Endothelial cell of umbilical vein (primary cell): ENCODE results near the gene AIM2. TPM values are rescaled to one million over a fixed set of nuclear protein-coding genes. Genes with fewer than 3 reads are reported as not detected.

Experiments
- BruUV-seq: library from RNA; stranded (reverse); fragments of 400-500 nt; replicated peaks from 2 replicates; lab custom pipeline; 2021; lab: Mats Ljungman, UMichigan
- CTCF ChIA-PET: fragments of 300-600, 350-600 bp; sonication (Branson Sonifier 250); formaldehyde crosslinking; loops from one replicate; lab custom pipeline; 2021; ENCODE audit warnings: antibody characterized with exemption, inconsistent platforms; lab: Charles Lee
- POLR2A ChIA-PET: fragments of 300-600, 350-600 bp; sonication (Branson Sonifier 250); formaldehyde crosslinking; loops from one replicate; lab custom pipeline; 2021; ENCODE audit warnings: antibody characterized with exemption, inconsistent platforms; lab: Charles Lee
- DNase-seq: peaks from one replicate; pipeline ENCODE4 v3.0.0-alpha.2; 2011; ENCODE audit warnings: low read depth, low spot score
- FAIRE-seq: peaks from 2 replicates; lab custom pipeline; 2011; peaks lifted over from hg19 to GRCh38; lab: Jason Lieb, UNC
- H2AFZ ChIP-seq: 2 replicates; pipeline ENCODE4 v1.6.0; 2012; ENCODE audit warnings: low read depth, low read length, control low read depth, inconsistent platforms
- H3K27ac ChIP-seq: 2 replicates; pipeline ENCODE4 v1.5.1; 2011; ENCODE audit warnings: low read depth, mild to moderate bottlenecking, control low read depth, low read length, moderate library complexity; ENCODE audit not compliant: insufficient read depth
- H3K27me3 ChIP-seq, 2 experiments: 2 replicates each; pipeline versions ENCODE4 v1.6.0 to v1.6.1; 2011; ENCODE audit warnings: low read length in 2 of 2, mixed read lengths in 1 of 2; ENCODE audit not compliant: control insufficient read depth in 2 of 2, insufficient read depth in 2 of 2
- H3K36me3 ChIP-seq, 2 experiments: 2 replicates in 1 of 2; 3 replicates in 1 of 2; pipeline ENCODE4 v1.5.1; 2011; ENCODE audit warnings: low read length in 2 of 2, mild to moderate bottlenecking in 1 of 2, moderate library complexity in 1 of 2; ENCODE audit not compliant: control insufficient read depth in 2 of 2, insufficient read depth in 2 of 2; ENCODE audit errors: extremely low read depth in 1 of 2
- H3K4me1 ChIP-seq: 3 replicates; pipeline ENCODE4 v1.5.1; 2011; ENCODE audit warnings: mild to moderate bottlenecking, low read length; ENCODE audit not compliant: control insufficient read depth, insufficient read depth; ENCODE audit errors: extremely low read depth
- H3K4me2 ChIP-seq: 2 replicates; pipeline ENCODE4 v1.6.1; 2011; ENCODE audit warnings: low read length, control low read depth, mixed read lengths; ENCODE audit not compliant: insufficient read depth
- H3K4me3 ChIP-seq, 3 experiments: fragments of 200-600 bp in 1 of 3; sonication (generic), shearing (Covaris generic) in 1 of 3; replicated peaks in 1 of 3; 2 replicates each; pipeline ENCODE4 v1.5.1; 2011 to 2016; ENCODE audit warnings: control low read depth in 3 of 3, low read length in 3 of 3, mild to moderate bottlenecking in 2 of 3, inconsistent platforms in 1 of 3, low read depth in 1 of 3, moderate library complexity in 1 of 3; ENCODE audit not compliant: insufficient read depth in 1 of 3
- H3K79me2 ChIP-seq: 2 replicates; pipeline ENCODE4 v1.6.0; 2012; ENCODE audit warnings: low read length, inconsistent platforms; ENCODE audit not compliant: control insufficient read depth, insufficient read depth
- H3K9ac ChIP-seq: replicated peaks from 2 replicates; pipeline ENCODE3; 2011; ENCODE audit warnings: low read length, control low read depth; ENCODE audit not compliant: insufficient read depth; ENCODE audit errors: extremely low read depth
- H3K9me1 ChIP-seq: replicated peaks from 3 replicates; pipeline ENCODE4 v1.6.0; 2011; ENCODE audit warnings: mild to moderate bottlenecking, low read length; ENCODE audit not compliant: control insufficient read depth, insufficient read depth; ENCODE audit errors: extremely low read depth
- H3K9me3 ChIP-seq: replicated peaks from 2 replicates; pipeline ENCODE4 v1.5.1; 2012; ENCODE audit warnings: low read length, inconsistent platforms; ENCODE audit not compliant: control insufficient read depth, insufficient read depth
- H4K20me1 ChIP-seq: replicated peaks from 2 replicates; pipeline ENCODE3; 2011; ENCODE audit warnings: mild to moderate bottlenecking, low read length; ENCODE audit not compliant: control insufficient read depth, insufficient read depth; ENCODE audit errors: extremely low read depth
- EZH2 ChIP-seq: IDR thresholded peaks from 2 replicates; pipeline ENCODE4 v1.6.1; 2012; ENCODE audit warnings: borderline replicate concordance, low read depth, mild to moderate bottlenecking, moderate library complexity, low read length, inconsistent platforms; ENCODE audit not compliant: severe bottlenecking
- FOS ChIP-seq: IDR thresholded peaks from 2 replicates; pipeline ENCODE4 v1.6.1; 2011; ENCODE audit warnings: mild to moderate bottlenecking, low read length, moderate library complexity, borderline replicate concordance; ENCODE audit not compliant: insufficient read depth
- JUN ChIP-seq: IDR thresholded peaks from 2 replicates; pipeline ENCODE4 v1.6.1; 2011; ENCODE audit warnings: borderline replicate concordance, low read depth; ENCODE audit not compliant: insufficient read length, insufficient read depth
- MYC ChIP-seq: IDR thresholded peaks from one replicate; pipeline ENCODE4 v1.6.1; 2011; ENCODE audit warnings: mild to moderate bottlenecking, low read depth, low read length
- POLR2A ChIP-seq: IDR thresholded peaks from 2 replicates; pipeline ENCODE4 v1.6.1; 2012; ENCODE audit warnings: low read depth, mild to moderate bottlenecking, control low read depth, low read length
- dilution Hi-C: fragments of 300-500 bp; cut with MboI; formaldehyde crosslinking; loops from one replicate; pipeline ENCODE4 v1.15.0; 2019; ENCODE audit warnings: low sequenced_read_pairs; ENCODE audit not compliant: extremely low pct_ligation_motif_present
- intact Hi-C: fragments of 100-400 bp; cut with micrococcal nuclease; formaldehyde crosslinking; loops from one replicate; pipeline ENCODE4 v1.10.0; 2022
- polyA plus RNA-seq, 4 experiments: library from polyadenylated mRNA; depleted of rRNA in 3 of 4; stranded (reverse) in 3 of 4; unstranded in 1 of 4; fragments of >200 nt; gene quantifications; 2 replicates each; pipeline versions ENCODE4 v1.2.1 to v1.2.3, GENCODE V29; 2011 to 2012; ENCODE audit warnings: missing spikeins in 1 of 4
- total RNA-seq: library from RNA; stranded (reverse); gene quantifications from 2 replicates; pipeline ENCODE4 v1.2.3, GENCODE V29; 2021
- TF ChIP-seq, protein P1 (sequence below), 2 donors: IDR thresholded peaks; 1 replicate in 1 of 2; 2 replicates in 1 of 2; pipeline ENCODE4 v1.5.1; 2011; ENCODE audit warnings: low read length in 2 of 2, mild to moderate bottlenecking in 2 of 2, moderate library complexity in 2 of 2, control low read depth in 1 of 2, inconsistent platforms in 1 of 2, low read depth in 1 of 2; ENCODE audit not compliant: insufficient read depth in 1 of 2; ENCODE audit errors: extremely low read depth in 1 of 2
- TF ChIP-seq, protein P2 (sequence below): IDR thresholded peaks from 2 replicates; pipeline ENCODE4 v1.6.1; 2011; ENCODE audit not compliant: insufficient read depth, insufficient read length

AIM2 gene
- total and polyA plus RNA-seq, 2 donors (not counting 3 experiments of a cell fraction or from before 2014, with no cell fraction given) = not detected

DNA sequence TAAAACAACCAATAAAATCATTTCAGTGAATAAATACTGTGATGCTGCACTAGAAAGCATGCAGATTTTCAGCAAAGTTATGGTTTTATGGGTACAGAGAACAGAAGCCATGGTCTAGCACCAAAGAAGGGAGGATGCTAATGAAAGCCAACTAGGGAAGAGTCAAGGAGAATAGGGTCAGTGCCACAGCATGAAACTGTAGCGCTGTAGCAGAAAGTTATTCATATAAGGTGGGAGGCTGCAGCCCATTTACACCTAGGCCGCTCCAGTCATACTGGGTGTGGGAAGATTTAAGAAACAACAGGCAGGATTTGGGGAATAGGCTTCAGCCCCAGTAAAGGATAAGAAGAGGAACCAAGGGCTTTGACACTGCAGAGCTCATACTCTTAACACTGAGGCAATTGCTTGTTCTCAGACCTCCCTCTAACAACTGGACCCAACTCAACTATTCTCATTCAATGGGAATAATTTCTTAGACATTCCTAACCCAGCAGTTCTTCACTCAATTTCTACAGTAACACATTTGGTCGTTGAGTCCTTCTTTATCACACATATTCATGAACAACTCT is 62.5 kb downstream of the AIM2 start:
- FAIRE-seq = no peak
- dilution Hi-C loops = no loop called here
- intact Hi-C loops = loop anchor here (5.0 to 10.0 kb wide), 2 partner anchors 581 to 908 kb away; no protein-coding TSS in a partner anchor

DNA sequence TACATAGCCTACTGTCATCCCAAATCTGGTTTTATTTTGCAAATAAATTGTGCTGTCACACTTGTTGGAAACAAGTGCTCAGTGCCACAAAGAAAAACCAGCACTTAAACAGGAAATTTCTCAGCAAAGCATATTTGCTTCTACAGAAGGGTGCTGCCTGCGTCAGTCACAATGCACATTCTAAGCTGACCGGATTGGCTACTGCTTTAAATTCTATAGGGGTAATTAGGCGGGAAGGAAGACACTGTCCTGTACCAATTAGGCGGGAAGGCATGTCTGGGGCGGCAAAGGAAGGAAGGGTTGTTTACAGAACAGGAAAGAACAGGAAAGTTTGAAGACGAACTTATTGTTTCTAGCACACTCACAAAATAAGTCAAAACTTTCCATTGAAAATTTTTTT is 64.1 kb downstream of the AIM2 start:
- Histone ChIP-seq H3K27ac (peak overlapping the region; percentile 56), H3K9me1 (no peaks in the 10 kb centered on the region), H3K27me3 (no peaks in the 10 kb centered on the region), H2AFZ (no peak overlapping the region), H3K4me2 (peak overlapping the region; percentile 99), H3K9me3 (no peaks in the 10 kb centered on the region), H4K20me1 (no peaks in the 10 kb centered on the region), H3K4me3 (peak overlapping the region; percentile 56 to 99 (median 99)), H3K4me1 (peaks cover 59% of the 10 kb centered on the region), H3K9ac (peak overlapping the region; percentile 99), H3K79me2 (peaks cover 63% of the 10 kb centered on the region), H3K36me3 (peaks cover 9 to 11% of the 10 kb centered on the region in 2 experiments)
- DNase-seq = peak; percentile 76
- CTCF ChIA-PET = no interaction called here
- intact Hi-C loops (loop anchor here (5.0 to 10.0 kb wide), 2 partner anchors 582 to 910 kb away; no protein-coding TSS in a partner anchor), dilution Hi-C loops (no loop called here)
- no TSS peak for BruUV-seq
- TF ChIP-seq, protein P1, sequence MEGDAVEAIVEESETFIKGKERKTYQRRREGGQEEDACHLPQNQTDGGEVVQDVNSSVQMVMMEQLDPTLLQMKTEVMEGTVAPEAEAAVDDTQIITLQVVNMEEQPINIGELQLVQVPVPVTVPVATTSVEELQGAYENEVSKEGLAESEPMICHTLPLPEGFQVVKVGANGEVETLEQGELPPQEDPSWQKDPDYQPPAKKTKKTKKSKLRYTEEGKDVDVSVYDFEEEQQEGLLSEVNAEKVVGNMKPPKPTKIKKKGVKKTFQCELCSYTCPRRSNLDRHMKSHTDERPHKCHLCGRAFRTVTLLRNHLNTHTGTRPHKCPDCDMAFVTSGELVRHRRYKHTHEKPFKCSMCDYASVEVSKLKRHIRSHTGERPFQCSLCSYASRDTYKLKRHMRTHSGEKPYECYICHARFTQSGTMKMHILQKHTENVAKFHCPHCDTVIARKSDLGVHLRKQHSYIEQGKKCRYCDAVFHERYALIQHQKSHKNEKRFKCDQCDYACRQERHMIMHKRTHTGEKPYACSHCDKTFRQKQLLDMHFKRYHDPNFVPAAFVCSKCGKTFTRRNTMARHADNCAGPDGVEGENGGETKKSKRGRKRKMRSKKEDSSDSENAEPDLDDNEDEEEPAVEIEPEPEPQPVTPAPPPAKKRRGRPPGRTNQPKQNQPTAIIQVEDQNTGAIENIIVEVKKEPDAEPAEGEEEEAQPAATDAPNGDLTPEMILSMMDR (IDR thresholded peaks at IDR 0.05; ENCODE audit: extremely low read depth in 1 of 2, insufficient read depth in 1 of 2, low read depth in 1 of 2, low read length in 2 of 2) = no peak
- TF ChIP-seq, protein P2, sequence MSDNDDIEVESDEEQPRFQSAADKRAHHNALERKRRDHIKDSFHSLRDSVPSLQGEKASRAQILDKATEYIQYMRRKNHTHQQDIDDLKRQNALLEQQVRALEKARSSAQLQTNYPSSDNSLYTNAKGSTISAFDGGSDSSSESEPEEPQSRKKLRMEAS = peak; percentile 6
- peak; percentile 87 for FAIRE-seq
- POLR2A ChIA-PET = no interaction called here

More for the DNA sequence above, 62.5 kb downstream of the AIM2 start:
- BruUV-seq = no TSS peak
- peaks cover 14 to 25% of the 10 kb centered on the region in 2 experiments for H3K36me3 ChIP-seq
- no peak overlapping the region for H3K4me3 ChIP-seq
- H3K79me2 ChIP-seq = peaks cover 76% of the 10 kb centered on the region
- POLR2A ChIA-PET = no interaction called here
- CTCF ChIA-PET = no interaction called here
- H3K27ac ChIP-seq = no peak overlapping the region
- peaks cover 57% of the 10 kb centered on the region for H3K4me1 ChIP-seq
- no peak for TF ChIP-seq EZH2
- no peak for TF ChIP-seq MYC
- TF ChIP-seq JUN = no peak
- TF ChIP-seq FOS = no peak
- TF ChIP-seq POLR2A = peak; percentile 33
- no peak for DNase-seq
- H3K27me3 ChIP-seq = no peaks in the 10 kb centered on the region
- no peaks in the 10 kb centered on the region for H3K9me3 ChIP-seq
- H2AFZ ChIP-seq = no peak overlapping the region
- H4K20me1 ChIP-seq = no peaks in the 10 kb centered on the region
- peak overlapping the region; percentile 8 for H3K4me2 ChIP-seq
- H3K9me1 ChIP-seq = no peaks in the 10 kb centered on the region
- H3K9ac ChIP-seq = no peak overlapping the region
